HG03280 (cell line): ENCODE data around the gene HS6ST2.

Experiments used
- ATAC-seq: cut with Tn5 transposase; IDR thresholded peaks from one replicate; pipeline ENCODE4 v1.9.1; 2021; ENCODE audit warnings: mild to moderate bottlenecking, moderate library complexity; ENCODE audit not compliant: unreplicated experiment

Gene HS6ST2

DNA sequence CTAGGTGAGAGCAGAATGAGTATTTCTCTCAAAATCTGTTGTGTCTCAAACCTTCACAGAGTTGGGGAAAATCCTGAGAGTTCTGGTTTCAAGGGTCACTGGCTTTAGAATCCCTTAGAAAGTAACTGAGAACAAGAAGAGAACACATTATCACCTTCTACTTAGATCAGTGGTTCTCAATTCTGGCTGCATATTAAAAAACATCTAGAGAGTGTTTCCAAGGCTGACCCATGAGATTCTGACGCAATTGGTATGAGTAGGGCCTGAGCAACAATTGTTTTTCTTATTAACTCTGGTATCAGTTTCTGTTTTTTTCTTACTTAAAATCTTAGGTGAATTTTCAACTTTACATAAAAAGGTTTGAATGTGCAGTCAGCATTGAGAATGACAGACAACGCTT lies 212.8 kb downstream of the HS6ST2 start:
- no peak for ATAC-seq

- ATAC-seq = no peak
Observed at GRCh38 chrX:132744470-132744869, 214.0 kb downstream of the HS6ST2 start.

- no peak for ATAC-seq
Observed at GRCh38 chrX:132743086-132743485, 215.3 kb downstream of the HS6ST2 start.

DNA sequence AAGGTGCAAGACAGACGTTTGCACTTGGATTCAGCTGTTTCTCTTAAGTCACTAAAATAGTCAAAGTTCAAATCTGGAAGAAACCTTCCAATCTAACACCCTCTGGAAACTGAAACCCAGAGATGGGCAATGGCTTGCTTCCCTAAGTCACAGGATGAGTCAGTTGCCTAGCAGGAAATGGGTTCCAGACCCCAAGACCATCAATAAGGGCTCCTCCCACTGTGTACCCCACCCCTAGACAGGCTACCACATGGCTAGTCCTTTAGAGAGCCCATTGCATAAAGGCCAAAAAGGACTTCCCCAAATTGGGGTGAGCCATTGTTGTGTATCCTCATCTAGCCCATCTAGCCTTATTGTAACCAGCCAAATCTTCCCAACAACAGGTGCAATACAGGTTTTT lies 216.2 kb downstream of the HS6ST2 start:
- ATAC-seq = no peak

GRCh38 chrX:132741689-132742088 lies 216.7 kb downstream of the HS6ST2 start:
- ATAC-seq = no peak

GRCh38 chrX:132740316-132741123 lies 217.9 kb downstream of the HS6ST2 start:
- ATAC-seq = no peak

GRCh38 chrX:132738951-132739350 lies 219.5 kb downstream of the HS6ST2 start:
- ATAC-seq = no peak

DNA sequence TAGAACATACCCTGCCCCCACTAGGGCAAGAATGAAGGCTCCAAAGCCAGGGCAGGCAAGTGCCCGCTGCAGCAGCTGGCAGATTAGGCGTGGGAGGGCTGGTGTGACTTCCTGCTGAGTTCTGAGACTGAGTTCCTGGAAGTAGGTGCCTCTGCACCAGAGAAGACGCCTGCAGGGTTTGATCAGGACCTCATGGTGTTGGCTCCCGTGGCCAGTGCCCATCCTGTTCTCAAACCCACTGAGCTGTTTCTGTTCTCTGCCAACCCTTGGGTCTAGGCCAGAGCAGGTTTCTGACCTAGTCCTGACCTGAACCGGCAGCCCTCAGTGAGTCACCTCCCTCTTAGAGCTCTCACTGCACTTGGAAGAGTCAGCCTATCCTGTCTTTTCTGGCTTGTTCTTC lies 220.7 kb downstream of the HS6ST2 start:
- no peak for ATAC-seq

DNA sequence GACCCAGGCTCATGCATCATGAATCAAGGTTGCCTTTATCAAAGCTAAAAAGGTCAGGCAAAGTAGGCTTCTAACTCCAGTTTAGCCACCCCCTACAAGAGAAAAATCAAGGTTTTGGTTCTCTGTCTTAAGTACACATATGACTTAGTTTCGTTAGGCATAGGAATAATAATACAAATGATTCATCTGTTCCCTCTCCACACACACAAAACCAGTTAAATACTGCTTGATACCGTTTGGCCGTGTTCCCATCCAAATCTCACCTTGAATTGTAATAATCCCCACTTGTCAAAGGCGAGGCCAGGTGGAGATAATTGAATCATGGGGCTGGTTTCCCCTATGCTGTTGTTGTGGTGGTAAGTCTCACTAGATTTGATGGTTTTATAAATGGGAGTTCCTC lies 226.2 kb downstream of the HS6ST2 start:
- no peak for ATAC-seq

- no peak for ATAC-seq
Observed at GRCh38 chrX:132730726-132731125, 227.7 kb downstream of the HS6ST2 start.

DNA sequence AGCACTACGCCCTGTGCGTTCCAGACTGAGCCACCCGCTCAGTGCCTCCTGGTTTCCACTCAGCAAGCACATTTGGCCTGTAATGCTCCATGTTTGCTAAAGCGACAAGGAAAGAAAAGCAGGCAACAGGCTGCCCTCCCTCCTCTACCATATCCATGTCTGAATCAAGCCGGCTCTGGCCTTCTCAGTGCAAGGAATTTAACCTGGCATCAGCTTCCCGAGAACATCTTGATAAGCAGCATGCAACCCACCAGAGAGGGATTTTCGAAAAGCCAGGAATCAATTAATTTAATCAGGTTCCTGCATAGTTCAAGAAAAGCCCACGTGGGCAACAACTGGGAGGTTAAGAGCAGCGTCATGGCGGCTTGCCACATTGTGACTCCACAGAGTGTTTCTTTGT lies 228.2 kb downstream of the HS6ST2 start:
- no peak for ATAC-seq

DNA sequence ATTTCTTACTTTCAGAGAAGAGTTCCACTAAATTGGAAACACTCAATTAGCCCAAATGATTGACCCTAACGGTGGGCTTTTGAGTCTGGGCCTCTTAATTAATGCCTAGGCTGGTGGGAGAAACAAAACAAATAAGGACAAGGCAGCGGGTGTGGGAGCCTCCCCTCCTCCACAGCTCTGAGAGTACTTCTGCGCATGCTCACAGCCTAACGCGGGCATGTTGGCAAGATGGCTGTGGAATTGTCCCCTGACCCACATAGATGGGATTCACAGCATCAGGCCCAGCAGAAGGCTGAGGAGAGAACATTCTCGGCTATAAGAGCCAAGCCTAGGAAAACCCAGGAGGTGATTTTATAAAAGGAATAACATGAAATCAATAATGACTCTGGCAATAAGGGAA lies 230.1 kb downstream of the HS6ST2 start:
- no peak for ATAC-seq

DNA sequence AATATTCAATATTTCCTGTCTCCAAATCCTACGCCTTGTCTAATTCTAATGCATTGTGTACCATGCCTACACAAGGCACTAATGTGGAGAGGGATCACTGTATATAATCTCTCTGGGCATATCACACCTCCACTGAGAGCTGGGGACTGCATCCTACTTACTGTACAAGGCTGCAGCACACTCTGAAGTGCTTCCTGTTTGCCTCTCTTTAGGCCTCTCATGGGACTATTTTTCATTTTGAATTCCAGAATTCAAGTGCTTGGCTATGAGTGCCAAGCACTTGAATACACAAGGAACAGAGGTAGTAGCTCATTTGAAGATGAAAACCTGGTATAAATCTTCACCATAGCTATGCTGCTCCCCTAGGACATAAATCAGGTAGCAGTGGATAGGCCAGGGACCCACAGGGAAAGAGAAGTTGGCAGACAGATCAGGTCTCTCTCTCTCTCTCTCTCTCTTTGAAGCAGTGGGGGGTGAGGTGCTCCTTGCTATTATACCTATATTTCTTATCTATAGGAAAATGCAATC lies 239.9 kb downstream of the HS6ST2 start:
- ATAC-seq = no peak

GRCh38 chrX:132716006-132716405 lies 242.4 kb downstream of the HS6ST2 start:
- ATAC-seq = no peak

GRCh38 chrX:132714913-132715312 lies 243.5 kb downstream of the HS6ST2 start:
- no peak for ATAC-seq

- no peak for ATAC-seq
Observed at GRCh38 chrX:132712350-132712749, 246.1 kb downstream of the HS6ST2 start.

DNA sequence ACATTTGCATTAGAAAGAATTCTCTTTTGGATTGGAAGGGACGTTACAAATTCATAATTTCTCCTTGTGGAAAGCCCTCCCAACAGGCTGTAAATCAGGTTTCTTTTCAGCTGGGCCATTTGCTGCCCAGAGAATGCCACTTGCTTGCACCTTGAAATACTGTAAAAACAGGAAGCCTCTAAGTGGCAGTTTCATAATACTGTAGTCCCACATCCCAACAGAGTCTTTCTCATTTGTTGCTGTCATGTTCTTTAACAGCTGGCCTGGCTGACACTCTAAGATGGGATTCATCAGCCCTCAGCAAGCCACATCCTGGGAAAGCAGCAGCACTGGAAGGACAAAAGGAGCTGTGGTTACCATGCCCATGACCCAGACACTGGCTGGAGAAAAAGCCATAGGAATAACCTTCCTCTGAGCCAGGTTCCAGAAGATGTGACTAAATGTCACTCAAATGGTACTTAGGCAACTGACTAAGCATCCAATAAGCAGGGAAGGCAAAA lies 247.7 kb downstream of the HS6ST2 start:
- ATAC-seq = no peak

- no peak for ATAC-seq
Observed at GRCh38 chrX:132708529-132708928, 249.9 kb downstream of the HS6ST2 start.

DNA sequence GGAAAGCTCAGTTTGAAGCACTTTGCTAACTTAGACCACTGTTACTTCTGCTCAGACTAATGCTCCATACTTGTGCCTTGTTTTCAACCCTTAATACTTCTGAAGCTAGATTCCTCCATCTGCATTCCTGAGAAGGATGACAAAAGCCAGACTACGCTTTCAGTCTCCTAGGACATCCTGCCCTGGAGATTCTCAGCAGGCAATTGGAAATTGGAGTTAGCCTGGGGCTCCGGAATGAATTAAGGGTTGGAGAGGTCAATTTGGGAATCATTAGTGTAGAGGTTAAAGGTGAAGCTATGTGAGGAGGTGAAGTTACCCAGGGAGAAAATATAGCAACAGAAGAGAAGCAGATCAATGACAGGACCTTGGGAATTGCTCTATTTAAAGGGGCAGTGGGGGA lies 253.7 kb downstream of the HS6ST2 start:
- ATAC-seq = no peak

DNA sequence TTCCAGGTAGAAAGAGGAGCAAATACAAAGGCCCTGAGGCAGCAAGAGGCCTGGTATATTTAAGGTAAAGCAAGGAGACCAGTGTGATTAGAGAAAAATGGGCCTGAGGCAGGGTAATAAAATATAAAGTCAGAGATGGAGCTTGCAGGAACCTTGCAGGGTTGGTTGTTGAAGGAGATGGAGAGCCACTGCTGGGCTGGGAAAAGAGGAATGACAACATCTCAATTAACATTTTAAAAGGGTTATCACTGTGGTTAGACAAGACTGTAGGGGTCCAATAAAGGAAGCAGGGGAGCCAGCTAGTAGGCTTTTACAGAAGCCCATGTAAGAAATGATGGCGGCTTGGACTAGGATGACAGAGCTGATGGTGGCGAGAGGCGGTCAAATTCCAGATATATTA lies 264.0 kb downstream of the HS6ST2 start:
- ATAC-seq = no peak

DNA sequence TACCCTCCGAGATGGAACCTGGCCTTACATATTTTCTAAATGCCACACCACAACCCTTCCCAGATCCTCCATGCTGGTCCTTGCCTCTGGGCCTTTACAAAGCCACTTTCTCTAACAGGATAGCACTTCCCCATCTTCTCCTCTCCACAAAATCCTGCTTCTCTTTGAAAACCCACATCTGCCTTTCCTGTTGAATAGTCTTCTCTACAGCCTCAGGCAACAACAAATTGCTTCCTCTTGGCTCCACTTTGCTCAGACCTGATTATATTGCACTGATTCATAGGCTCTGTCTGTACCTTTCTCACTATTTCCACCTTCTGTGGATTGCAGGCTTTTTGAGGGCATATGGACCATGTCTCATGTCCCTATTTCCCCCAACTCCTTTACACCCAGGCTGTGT lies 265.9 kb downstream of the HS6ST2 start:
- no peak for ATAC-seq

- no peak for ATAC-seq
Observed at GRCh38 chrX:132692066-132692465, 266.4 kb downstream of the HS6ST2 start.
